8988T (cell line): ENCODE measurements around the gene ZBED3.
A peak's percentile ranks its signal among the peaks of the same experiment; 100 is the strongest.
"Not testable (repeated sequence)": the region's sequence is repeated elsewhere in the genome, so short reads cannot be mapped to it uniquely, and the experiment has no call there.

Source experiments
- DNase-seq: peaks from one replicate; pipeline ENCODE4 v3.0.0; 2011

ZBED3 gene, protein sequence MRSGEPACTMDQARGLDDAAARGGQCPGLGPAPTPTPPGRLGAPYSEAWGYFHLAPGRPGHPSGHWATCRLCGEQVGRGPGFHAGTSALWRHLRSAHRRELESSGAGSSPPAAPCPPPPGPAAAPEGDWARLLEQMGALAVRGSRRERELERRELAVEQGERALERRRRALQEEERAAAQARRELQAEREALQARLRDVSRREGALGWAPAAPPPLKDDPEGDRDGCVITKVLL

GRCh38 chr5:77086689-77087483, at the start of gene ZBED3:
Gene ZBED3 (minus strand): TSS chr5:77087285. CDS start chr5:77077878, 9,407 bp downstream.
- peak; percentile 65 for DNase-seq

GRCh38 chr5:77133061-77133758, 46.1 kb upstream of the ZBED3 start:
- no peak for DNase-seq

GRCh38 chr5:77131361-77131760, 44.3 kb upstream of the ZBED3 start:
- DNase-seq, result no peak

- DNase-seq, result no peak
These were observed 42.4 kb upstream of the ZBED3 start for GRCh38 chr5:77129391-77129990.

DNA sequence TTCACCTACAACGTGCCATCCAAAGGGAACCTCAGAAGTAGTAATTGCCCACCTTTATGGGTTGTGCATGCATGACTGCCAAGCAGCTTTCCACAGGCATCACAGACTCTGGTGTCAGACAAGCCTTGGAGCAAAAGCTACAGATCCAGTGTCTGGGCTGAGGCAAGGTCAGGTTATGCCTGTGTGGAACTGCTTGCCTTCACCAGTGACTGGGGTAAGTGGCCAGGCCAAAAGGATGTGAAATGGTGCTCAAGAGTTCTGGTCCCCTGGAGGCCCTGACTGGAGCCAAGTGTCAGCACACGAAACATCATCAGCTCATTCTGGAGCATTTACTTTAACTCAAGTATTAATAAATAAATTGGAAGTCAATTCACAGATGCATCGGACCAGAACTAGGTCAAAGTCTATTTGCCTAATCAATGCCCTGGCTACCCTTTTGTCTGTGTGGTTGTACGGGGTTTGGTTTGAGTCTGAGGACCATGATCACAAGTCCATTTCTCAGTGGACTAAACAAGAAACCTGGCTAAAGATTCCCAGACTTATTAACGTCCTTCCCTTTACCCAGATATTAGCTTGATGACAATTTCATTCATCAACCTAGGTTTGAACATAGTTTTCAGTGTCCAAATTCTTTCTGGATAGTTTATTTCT, 41.5 kb upstream of the ZBED3 start:
- DNase-seq, result no peak

GRCh38 chr5:77123057-77123456, 36.0 kb upstream of the ZBED3 start:
- DNase-seq, result no peak

DNA sequence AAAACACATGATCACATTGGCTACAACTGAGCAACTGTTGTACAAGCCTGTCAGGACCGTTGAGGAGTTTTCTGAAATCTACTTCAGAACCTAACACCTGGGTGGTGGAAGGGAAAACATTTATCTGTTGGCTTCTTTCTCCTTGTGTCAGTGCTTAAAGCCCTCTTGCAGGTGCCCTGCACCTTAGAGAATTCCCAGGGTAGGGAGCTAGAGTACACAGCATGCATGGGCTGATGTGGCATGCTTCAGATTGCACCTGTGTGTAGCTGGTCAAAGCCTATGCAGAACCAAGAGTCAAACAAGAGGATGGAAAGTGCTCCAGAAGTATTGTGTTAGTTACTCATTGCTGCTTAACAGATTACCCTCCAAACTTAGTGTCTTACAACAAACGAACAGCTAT, 33.6 kb upstream of the ZBED3 start:
- no peak for DNase-seq

DNA sequence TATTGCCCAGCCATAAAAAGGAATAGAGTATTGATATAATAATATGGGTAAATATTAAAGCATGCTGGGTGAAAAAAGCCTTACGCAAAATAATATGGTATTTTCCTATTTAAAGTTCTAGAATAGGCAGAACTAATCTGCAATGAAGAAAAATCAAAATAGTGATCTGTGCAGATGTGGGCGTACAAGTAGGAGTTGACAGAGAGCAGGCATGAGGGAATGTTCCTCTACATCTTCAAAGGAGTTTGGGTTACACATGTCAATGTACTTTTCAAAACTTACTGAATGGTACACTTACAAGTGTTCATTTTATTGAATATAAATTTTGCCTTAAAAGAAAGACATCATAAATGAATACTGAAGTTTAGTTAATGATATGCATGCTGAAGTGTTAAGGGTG, 33.0 kb upstream of the ZBED3 start:
- DNase-seq, result no peak

GRCh38 chr5:77117161-77117560, 30.1 kb upstream of the ZBED3 start:
- no peak for DNase-seq

- DNase-seq, result not testable (repeated sequence)
These were observed 19.9 kb upstream of the ZBED3 start for GRCh38 chr5:77107035-77107434.

DNA sequence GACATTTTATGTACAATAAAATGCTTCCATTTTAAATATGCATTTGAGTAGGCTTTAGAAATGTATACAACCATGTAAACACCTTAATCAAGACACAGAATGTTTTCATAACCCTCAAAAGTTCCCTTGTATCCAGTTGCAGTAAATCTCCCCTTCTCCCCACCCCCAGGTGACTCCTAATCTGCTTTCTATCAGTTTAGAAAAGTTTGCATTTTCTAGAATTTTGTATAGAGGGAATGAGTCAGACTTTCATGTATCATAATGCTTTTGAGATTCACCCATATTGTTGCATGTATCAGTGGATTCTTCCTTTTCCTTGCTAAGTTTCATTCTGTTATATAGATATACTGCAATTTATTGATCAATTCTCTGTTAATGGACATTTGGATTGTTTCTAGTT, 17.7 kb upstream of the ZBED3 start:
- no peak for DNase-seq

DNA sequence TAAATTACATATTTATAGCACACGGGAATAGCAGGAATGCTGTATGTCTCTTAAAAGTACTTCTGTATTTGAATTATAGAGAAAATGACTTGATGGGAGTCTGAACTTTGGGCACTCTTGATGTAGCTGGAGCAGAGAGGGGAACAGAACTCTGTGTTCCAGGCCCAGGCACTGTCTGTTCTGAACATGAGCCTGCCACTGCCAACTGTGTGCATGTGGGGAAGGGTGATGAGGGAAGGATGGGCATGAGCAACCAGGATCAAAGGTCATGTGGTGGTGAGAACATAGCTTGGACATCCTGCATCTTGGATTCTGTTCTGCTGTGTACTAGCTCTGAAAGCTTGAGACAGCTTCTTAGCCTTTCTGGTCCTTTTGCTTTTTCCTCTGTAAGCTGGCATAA, 16.4 kb upstream of the ZBED3 start:
- DNase-seq, result no peak

GRCh38 chr5:77102549-77102948, 15.5 kb upstream of the ZBED3 start:
- no peak for DNase-seq

DNA sequence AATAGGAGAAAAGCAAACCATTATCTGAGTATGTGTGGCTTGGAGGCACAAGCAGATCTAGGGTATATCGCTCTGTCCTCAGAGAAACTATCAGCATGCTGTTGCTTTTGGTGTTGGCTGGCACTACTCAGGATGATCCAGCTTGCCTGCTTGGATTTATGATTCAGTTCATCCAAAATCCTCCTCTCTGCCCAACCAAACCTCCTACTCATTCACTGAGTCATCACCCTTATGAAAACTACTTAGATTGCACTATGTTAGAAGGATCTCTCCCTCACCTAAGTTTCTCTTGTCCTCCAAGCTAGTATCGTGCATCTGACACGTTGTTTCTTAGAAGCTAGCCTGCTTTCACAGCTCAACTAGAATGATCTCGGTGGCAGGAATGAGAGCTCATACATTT, 14.2 kb upstream of the ZBED3 start:
- DNase-seq, result no peak

GRCh38 chr5:77095189-77095588, 8.1 kb upstream of the ZBED3 start:
- DNase-seq, result no peak

GRCh38 chr5:77087484-77088261, 588 bp upstream of the ZBED3 start:
- no peak for DNase-seq

DNA sequence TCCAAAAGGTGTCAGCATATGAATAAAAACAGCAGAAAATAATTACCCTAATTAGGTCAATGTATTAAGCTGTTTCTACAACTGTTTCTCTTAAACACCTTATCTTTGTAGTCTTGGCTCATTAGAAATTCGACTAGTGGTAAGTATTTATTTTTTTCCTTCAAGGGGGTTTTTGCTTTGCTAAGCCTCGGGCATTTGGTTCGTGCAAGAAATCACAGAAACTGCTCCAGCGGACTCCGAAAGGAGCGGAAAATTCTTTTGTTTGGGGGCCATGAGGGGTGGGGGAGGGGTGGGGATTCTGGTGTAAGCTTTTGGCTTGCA, 757 bp downstream of the ZBED3 start:
- DNase-seq, result no peak

- no peak for DNase-seq
These were observed 4.0 kb downstream of the ZBED3 start for GRCh38 chr5:77083088-77083487.

GRCh38 chr5:77082280-77082679, 4.8 kb downstream of the ZBED3 start:
- DNase-seq, result no peak

- no peak for DNase-seq
These were observed 6.2 kb downstream of the ZBED3 start for GRCh38 chr5:77080905-77081304.

- not testable (repeated sequence) for DNase-seq
These were observed 6.6 kb downstream of the ZBED3 start for GRCh38 chr5:77080479-77080878.

DNA sequence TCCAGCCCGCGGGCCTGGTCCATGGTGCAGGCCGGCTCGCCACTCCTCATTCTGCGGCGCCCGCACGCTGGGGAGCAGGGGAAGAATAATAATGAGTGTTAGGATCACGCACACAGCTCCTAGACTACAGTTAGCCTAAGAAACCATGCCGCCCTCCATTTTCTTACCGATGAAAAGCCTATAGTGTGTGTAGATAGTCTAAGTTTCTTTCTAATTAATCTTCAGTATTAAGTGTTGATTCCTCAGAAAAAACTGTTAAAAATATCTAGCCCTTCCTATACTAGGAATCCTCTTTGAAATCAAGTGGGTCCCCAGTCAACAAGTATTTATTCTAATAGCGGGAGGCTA, 9.3 kb downstream of the ZBED3 start:
- no peak for DNase-seq
